Effector CD8-positive, alpha-beta T cell (primary cell): ENCODE data around the gene SRP72.
"Not testable (repeated sequence)": the region's sequence is repeated elsewhere in the genome, so short reads cannot be mapped to it uniquely, and the experiment has no call there.

Experiments
- DNase-seq: peaks from one replicate; lab custom pipeline; 2025; lab: John Stamatoyannopoulos, UW

The SRP72 gene

GRCh38 chr4:56464581-56464980, 2.8 kb upstream of the SRP72 start:
- DNase-seq: no peak

GRCh38 chr4:56465599-56466295, 1.7 kb upstream of the SRP72 start:
- DNase-seq: no peak

- not testable (repeated sequence) for DNase-seq
Measured at GRCh38 chr4:56466296-56466761, 1.1 kb upstream of the SRP72 start.

- no peak for DNase-seq
Measured at GRCh38 chr4:56466910-56467283, 520 bp upstream of the SRP72 start.

- no peak for DNase-seq
Measured at GRCh38 chr4:56468097-56468422, 643 bp downstream of the SRP72 start.

GRCh38 chr4:56469489-56470210, 2.2 kb downstream of the SRP72 start:
- no peak for DNase-seq

- DNase-seq: no peak
Measured at GRCh38 chr4:56475917-56476316, 8.5 kb downstream of the SRP72 start.

GRCh38 chr4:56477192-56477702, 9.8 kb downstream of the SRP72 start:
- DNase-seq: no peak

GRCh38 chr4:56480691-56481090, 13.3 kb downstream of the SRP72 start:
- DNase-seq: no peak

- DNase-seq: no peak
Measured at GRCh38 chr4:56496241-56496640, 28.8 kb downstream of the SRP72 start.

- DNase-seq: peak; percentile 39
Measured at GRCh38 chr4:56505269-56506130, 38.1 kb downstream of the SRP72 start, which contains the start of gene ARL9. ARL9 (plus strand) TSS chr4:56505791; CDS start chr4:56505863, 72 bp downstream.

GRCh38 chr4:56511098-56511497, 43.7 kb downstream of the SRP72 start:
- DNase-seq: no peak

GRCh38 chr4:56512166-56512565, 44.7 kb downstream of the SRP72 start:
- no peak for DNase-seq

- DNase-seq: no peak
Measured at GRCh38 chr4:56513517-56513916, 46.1 kb downstream of the SRP72 start.

GRCh38 chr4:56530269-56531148, 63.1 kb downstream of the SRP72 start:
- DNase-seq: peak; percentile 81

- no peak for DNase-seq
Measured at GRCh38 chr4:56531149-56531770, 63.8 kb downstream of the SRP72 start.

GRCh38 chr4:56531823-56532222, 64.4 kb downstream of the SRP72 start:
- DNase-seq: no peak

GRCh38 chr4:56532239-56532638, 64.8 kb downstream of the SRP72 start:
- DNase-seq: no peak

GRCh38 chr4:56535915-56536314, 68.5 kb downstream of the SRP72 start:
- no peak for DNase-seq

GRCh38 chr4:56537147-56537546, 69.7 kb downstream of the SRP72 start:
- DNase-seq: no peak

GRCh38 chr4:56540826-56541225, 73.4 kb downstream of the SRP72 start:
- DNase-seq: no peak
